ENCODE data around the gene SLC22A16.

SLC22A16 gene

GRCh38 chr6:110399219-110400071 lies 77.0 kb downstream of the SLC22A16 start:
- no peak for DNase-seq

GRCh38 chr6:110398778-110399177 lies 77.6 kb downstream of the SLC22A16 start:
- no peak for DNase-seq

GRCh38 chr6:110395221-110395620 lies 81.2 kb downstream of the SLC22A16 start:
- DNase-seq = no peak

- DNase-seq = no peak
Measured at GRCh38 chr6:110394409-110394808, 82.0 kb downstream of the SLC22A16 start.

- no peak for DNase-seq
Measured at GRCh38 chr6:110392727-110393126, 83.7 kb downstream of the SLC22A16 start.

- DNase-seq = no peak
Measured at GRCh38 chr6:110390404-110390803, 86.0 kb downstream of the SLC22A16 start.

GRCh38 chr6:110389689-110390382 lies 86.6 kb downstream of the SLC22A16 start:
- DNase-seq = no peak

GRCh38 chr6:110387986-110388385 lies 88.4 kb downstream of the SLC22A16 start:
- DNase-seq = no peak

- no peak for DNase-seq
Measured at GRCh38 chr6:110385458-110385863, 91.0 kb downstream of the SLC22A16 start.

GRCh38 chr6:110378552-110378951 lies 97.9 kb downstream of the SLC22A16 start:
- DNase-seq = no peak

All from stimulated activated CD4-positive, alpha-beta T cell treated with anti-CD3 and anti-CD28 coated beads, Interleukin-4, amount 100 ng/mL, for 4 hours (primary cell).